ENCODE results near the gene SH3BP5L.

Gene SH3BP5L

GRCh38 chr1:248825909-248826760 is at the start of gene SH3BP5L:
Gene SH3BP5L (minus strand): TSS chr1:248825915. CDS start chr1:248824935, 980 bp downstream.
- in situ Hi-C loops (cut with HindIII; ENCODE audit: low sequenced_read_pairs), result no loop called here

- in situ Hi-C loops (cut with HindIII; ENCODE audit: low sequenced_read_pairs), result no loop called here
Observed at GRCh38 chr1:248873993-248874533, 48.3 kb upstream of the SH3BP5L start.

- in situ Hi-C loops (cut with HindIII; ENCODE audit: low sequenced_read_pairs), result no loop called here
Observed at GRCh38 chr1:248873409-248873992, 47.8 kb upstream of the SH3BP5L start.

- in situ Hi-C loops (cut with HindIII; ENCODE audit: low sequenced_read_pairs), result no loop called here
Observed at GRCh38 chr1:248872752-248873408, 47.2 kb upstream of the SH3BP5L start.

GRCh38 chr1:248871837-248872401 is 46.2 kb upstream of the SH3BP5L start:
- in situ Hi-C loops (cut with HindIII; ENCODE audit: low sequenced_read_pairs), result no loop called here

- in situ Hi-C loops (cut with HindIII; ENCODE audit: low sequenced_read_pairs), result no loop called here
Observed at GRCh38 chr1:248862998-248863881, 37.5 kb upstream of the SH3BP5L start.

- in situ Hi-C loops (cut with HindIII; ENCODE audit: low sequenced_read_pairs), result no loop called here
Observed at GRCh38 chr1:248862695-248862997, 36.9 kb upstream of the SH3BP5L start.

- in situ Hi-C loops (cut with HindIII; ENCODE audit: low sequenced_read_pairs), result no loop called here
Observed at GRCh38 chr1:248861616-248862015, 35.9 kb upstream of the SH3BP5L start.

- in situ Hi-C loops (cut with HindIII; ENCODE audit: low sequenced_read_pairs), result no loop called here
Observed at GRCh38 chr1:248860007-248860406, 34.3 kb upstream of the SH3BP5L start.

- in situ Hi-C loops (cut with HindIII; ENCODE audit: low sequenced_read_pairs), result no loop called here
Observed at GRCh38 chr1:248858891-248859889, 33.5 kb upstream of the SH3BP5L start, which contains the start of gene ZNF692. Gene ZNF692 (minus strand): TSS chr1:248859085. CDS start chr1:248858309, 776 bp downstream.

- in situ Hi-C loops (cut with HindIII; ENCODE audit: low sequenced_read_pairs), result no loop called here
Observed at GRCh38 chr1:248858096-248858890, 32.6 kb upstream of the SH3BP5L start.

- in situ Hi-C loops (cut with HindIII; ENCODE audit: low sequenced_read_pairs), result no loop called here
Observed at GRCh38 chr1:248857749-248858095, 32.0 kb upstream of the SH3BP5L start.

- in situ Hi-C loops (cut with HindIII; ENCODE audit: low sequenced_read_pairs), result no loop called here
Observed at GRCh38 chr1:248857201-248857600, 31.5 kb upstream of the SH3BP5L start.

GRCh38 chr1:248856176-248856575 is 30.5 kb upstream of the SH3BP5L start:
- in situ Hi-C loops (cut with HindIII; ENCODE audit: low sequenced_read_pairs), result no loop called here

GRCh38 chr1:248855580-248855979 is 29.9 kb upstream of the SH3BP5L start:
- in situ Hi-C loops (cut with HindIII; ENCODE audit: low sequenced_read_pairs), result no loop called here

- in situ Hi-C loops (cut with HindIII; ENCODE audit: low sequenced_read_pairs), result no loop called here
Observed at GRCh38 chr1:248853663-248854375, 28.1 kb upstream of the SH3BP5L start.

GRCh38 chr1:248852481-248853405 is 27.0 kb upstream of the SH3BP5L start:
- in situ Hi-C loops (cut with HindIII; ENCODE audit: low sequenced_read_pairs), result no loop called here

Data from endothelial cell of hepatic sinusoid (primary cell).